Measurements from ENCODE around the gene SLC49A4.
A peak's percentile ranks its signal among the peaks of the same experiment; 100 is the strongest.

SLC49A4 gene

GRCh38 chr3:122919291-122919610, 124.4 kb downstream of the SLC49A4 start:
- no peaks in the 10 kb centered on the region for H3K4me1 ChIP-seq (ENCODE audit: control insufficient read depth, low read depth, low read length)
- no peak overlapping the region for H2BK15ac ChIP-seq (replicated peaks; ENCODE audit: low read depth)
- H3K23ac ChIP-seq (ENCODE audit: low read length): no peak overlapping the region
- peaks cover 4% of the 10 kb centered on the region for H3K27me3 ChIP-seq (ENCODE audit: insufficient read depth, low read length, poor library complexity)
- no peak overlapping the region for H2BK120ac ChIP-seq (ENCODE audit: low read depth, low read length)
- no peak overlapping the region for H3K9ac ChIP-seq (ENCODE audit: low read length)
- H3K79me2 ChIP-seq (ENCODE audit: control insufficient read depth, insufficient read depth, low read length): no peaks in the 10 kb centered on the region
- H3K56ac ChIP-seq (ENCODE audit: low read length): no peak overlapping the region
- no peaks in the 10 kb centered on the region for H3K79me1 ChIP-seq (ENCODE audit: low read length)
- no peak overlapping the region for H2AK5ac ChIP-seq (ENCODE audit: low read length)
- WGBS (ENCODE audit: extremely low coverage, insufficient coverage, low lambda C conversion rate): no CpG with 5 or more reads among the region's 3 CpGs
- no peak overlapping the region for H3K4me3 ChIP-seq (ENCODE audit: low read length)
- H3K36me3 ChIP-seq (ENCODE audit: control insufficient read depth, insufficient read depth, low read length): no peaks in the 10 kb centered on the region
- H3K4me2 ChIP-seq (ENCODE audit: low read length): no peak overlapping the region
- H4K5ac ChIP-seq (ENCODE audit: low read length): no peak overlapping the region
- no peak overlapping the region for H2BK5ac ChIP-seq (ENCODE audit: low read length)
- H3K4ac ChIP-seq (ENCODE audit: low read depth, low read length): no peak overlapping the region
- DNase-seq: no peak
- H4K8ac ChIP-seq (ENCODE audit: low read depth, low read length): no peak overlapping the region
- H3K18ac ChIP-seq (ENCODE audit: low read length): no peak overlapping the region
- no peak overlapping the region for H3K27ac ChIP-seq (ENCODE audit: low read depth, low read length)

- Histone ChIP-seq H3K18ac (ENCODE audit: low read length) (no peak overlapping the region), H3K79me1 (ENCODE audit: low read length) (no peaks in the 10 kb centered on the region), H2BK120ac (ENCODE audit: low read depth, low read length) (no peak overlapping the region), H3K23ac (ENCODE audit: low read length) (no peak overlapping the region), H3K27me3 (ENCODE audit: insufficient read depth, low read length, poor library complexity) (peaks cover 4% of the 10 kb centered on the region), H2AK5ac (ENCODE audit: low read length) (no peak overlapping the region), H3K36me3 (ENCODE audit: control insufficient read depth, insufficient read depth, low read length) (no peaks in the 10 kb centered on the region), H3K9ac (ENCODE audit: low read length) (no peak overlapping the region), H3K4me3 (ENCODE audit: low read length) (no peak overlapping the region), H3K4ac (ENCODE audit: low read depth, low read length) (no peak overlapping the region), H3K4me1 (ENCODE audit: control insufficient read depth, low read depth, low read length) (no peaks in the 10 kb centered on the region), H4K5ac (ENCODE audit: low read length) (no peak overlapping the region), H2BK15ac (replicated peaks; ENCODE audit: low read depth) (no peak overlapping the region), H3K27ac (ENCODE audit: low read depth, low read length) (no peak overlapping the region), H3K4me2 (ENCODE audit: low read length) (no peak overlapping the region), H4K8ac (ENCODE audit: low read depth, low read length) (no peak overlapping the region), H2BK5ac (ENCODE audit: low read length) (no peak overlapping the region), H3K79me2 (ENCODE audit: control insufficient read depth, insufficient read depth, low read length) (no peaks in the 10 kb centered on the region), H3K56ac (ENCODE audit: low read length) (no peak overlapping the region)
- DNase-seq: no peak
- WGBS (ENCODE audit: extremely low coverage, insufficient coverage, low lambda C conversion rate): no CpG with 5 or more reads among the region's 6 CpGs
These were observed 126.1 kb downstream of the SLC49A4 start for GRCh38 chr3:122920986-122921385.

DNA sequence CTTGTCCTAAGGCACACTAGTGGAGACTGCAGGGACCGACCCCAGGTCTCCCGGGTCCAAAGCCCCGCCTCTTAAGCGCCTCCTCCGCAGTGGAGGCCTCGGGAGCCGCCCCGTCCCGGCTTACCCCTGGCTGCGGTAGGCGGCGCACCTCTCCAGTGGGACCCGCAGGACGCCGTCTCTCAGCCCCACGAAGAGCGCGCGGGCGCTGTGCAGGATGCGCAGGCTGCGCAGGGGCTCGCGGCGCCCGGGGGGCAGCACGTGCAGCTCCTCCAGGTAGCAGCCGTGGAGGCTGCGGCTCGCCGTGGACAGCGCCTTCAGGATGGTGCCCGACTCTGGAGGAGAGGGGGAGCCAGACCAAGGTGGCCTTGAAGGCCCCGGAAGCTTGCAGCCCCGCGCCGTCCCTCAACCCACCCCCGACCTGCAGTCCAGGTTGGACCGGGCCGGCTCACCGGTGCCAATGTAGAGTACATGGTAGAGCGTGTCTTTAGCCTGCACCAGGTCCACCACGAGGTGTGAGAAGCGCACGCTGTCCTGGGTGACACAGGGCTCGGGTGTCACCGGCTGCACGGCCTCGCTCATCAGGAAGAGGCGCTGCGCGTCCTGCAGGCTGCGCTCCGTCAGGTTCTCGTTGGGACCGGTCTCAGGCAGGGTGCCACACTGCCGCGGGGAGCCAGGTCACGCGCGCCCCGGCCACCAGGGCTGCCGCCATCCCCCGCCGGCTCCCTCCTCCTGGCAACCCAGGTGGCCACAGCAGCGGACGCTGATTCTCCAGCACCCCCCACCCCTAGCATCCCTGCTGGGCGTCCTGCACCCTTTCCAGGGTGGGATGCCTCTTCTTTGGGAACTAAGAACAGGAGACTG, 127.2 kb downstream of the SLC49A4 start:
- H4K5ac ChIP-seq (ENCODE audit: low read length): no peak overlapping the region
- H3K27me3 ChIP-seq (ENCODE audit: insufficient read depth, low read length, poor library complexity): peaks cover 4% of the 10 kb centered on the region
- peak; percentile 57 for DNase-seq
- no peaks in the 10 kb centered on the region for H3K4me1 ChIP-seq (ENCODE audit: control insufficient read depth, low read depth, low read length)
- H4K8ac ChIP-seq (ENCODE audit: low read depth, low read length): no peak overlapping the region
- H3K9ac ChIP-seq (ENCODE audit: low read length): peak overlapping the region; percentile 38
- peak overlapping the region; percentile 42 for H3K56ac ChIP-seq (ENCODE audit: low read length)
- no peak overlapping the region for H3K23ac ChIP-seq (ENCODE audit: low read length)
- no peak overlapping the region for H3K4ac ChIP-seq (ENCODE audit: low read depth, low read length)
- no peak overlapping the region for H2BK120ac ChIP-seq (ENCODE audit: low read depth, low read length)
- H3K18ac ChIP-seq (ENCODE audit: low read length): no peak overlapping the region
- H3K79me2 ChIP-seq (ENCODE audit: control insufficient read depth, insufficient read depth, low read length): no peaks in the 10 kb centered on the region
- H3K4me3 ChIP-seq (ENCODE audit: low read length): no peak overlapping the region
- H3K4me2 ChIP-seq (ENCODE audit: low read length): peak overlapping the region; percentile 70
- no peak overlapping the region for H2BK15ac ChIP-seq (replicated peaks; ENCODE audit: low read depth)
- H2AK5ac ChIP-seq (ENCODE audit: low read length): no peak overlapping the region
- no peak overlapping the region for H2BK5ac ChIP-seq (ENCODE audit: low read length)
- H3K27ac ChIP-seq (ENCODE audit: low read depth, low read length): no peak overlapping the region
- WGBS (ENCODE audit: extremely low coverage, insufficient coverage, low lambda C conversion rate): no CpG with 5 or more reads among the region's 68 CpGs
- no peaks in the 10 kb centered on the region for H3K36me3 ChIP-seq (ENCODE audit: control insufficient read depth, insufficient read depth, low read length)
- no peaks in the 10 kb centered on the region for H3K79me1 ChIP-seq (ENCODE audit: low read length)

DNA sequence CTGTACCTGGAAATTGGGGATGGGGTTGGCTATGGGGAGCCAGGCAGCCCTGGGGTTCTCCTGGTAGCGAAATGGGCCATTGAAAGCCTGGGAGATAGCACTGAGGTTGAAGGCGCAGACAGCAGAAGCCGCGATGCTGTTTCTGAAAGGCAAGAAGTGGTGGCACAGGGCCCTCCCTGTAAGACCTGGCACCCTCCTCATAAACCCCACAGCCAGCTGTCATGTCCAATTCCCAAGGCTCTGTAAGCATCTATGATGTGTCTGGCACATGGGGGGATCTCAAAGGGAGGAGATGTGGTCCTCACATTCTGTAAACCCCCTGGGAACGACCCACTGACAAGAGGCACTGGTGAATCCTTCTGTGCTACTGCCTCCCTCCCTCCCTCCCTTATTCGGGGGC, 128.7 kb downstream of the SLC49A4 start:
- H4K5ac ChIP-seq (ENCODE audit: low read length): no peak overlapping the region
- H3K27ac ChIP-seq (ENCODE audit: low read depth, low read length): no peak overlapping the region
- H3K79me2 ChIP-seq (ENCODE audit: control insufficient read depth, insufficient read depth, low read length): no peaks in the 10 kb centered on the region
- H3K4me1 ChIP-seq (ENCODE audit: control insufficient read depth, low read depth, low read length): no peaks in the 10 kb centered on the region
- no peak overlapping the region for H3K18ac ChIP-seq (ENCODE audit: low read length)
- no peaks in the 10 kb centered on the region for H3K79me1 ChIP-seq (ENCODE audit: low read length)
- no peak overlapping the region for H2BK5ac ChIP-seq (ENCODE audit: low read length)
- no peak overlapping the region for H3K56ac ChIP-seq (ENCODE audit: low read length)
- H4K8ac ChIP-seq (ENCODE audit: low read depth, low read length): no peak overlapping the region
- H3K4ac ChIP-seq (ENCODE audit: low read depth, low read length): no peak overlapping the region
- no peak overlapping the region for H2BK15ac ChIP-seq (replicated peaks; ENCODE audit: low read depth)
- H3K23ac ChIP-seq (ENCODE audit: low read length): peak overlapping the region; percentile 45
- H3K27me3 ChIP-seq (ENCODE audit: insufficient read depth, low read length, poor library complexity): peaks cover 4% of the 10 kb centered on the region
- H3K4me2 ChIP-seq (ENCODE audit: low read length): no peak overlapping the region
- H3K9ac ChIP-seq (ENCODE audit: low read length): no peak overlapping the region
- H3K4me3 ChIP-seq (ENCODE audit: low read length): no peak overlapping the region
- H2BK120ac ChIP-seq (ENCODE audit: low read depth, low read length): no peak overlapping the region
- no CpG with 5 or more reads among the region's 6 CpGs for WGBS (ENCODE audit: extremely low coverage, insufficient coverage, low lambda C conversion rate)
- DNase-seq: no peak
- no peaks in the 10 kb centered on the region for H3K36me3 ChIP-seq (ENCODE audit: control insufficient read depth, insufficient read depth, low read length)
- H2AK5ac ChIP-seq (ENCODE audit: low read length): no peak overlapping the region

GRCh38 chr3:122924056-122924455, 129.2 kb downstream of the SLC49A4 start:
- DNase-seq: no peak
- Histone ChIP-seq H2AK5ac (ENCODE audit: low read length) (no peak overlapping the region), H3K18ac (ENCODE audit: low read length) (no peak overlapping the region), H3K79me2 (ENCODE audit: control insufficient read depth, insufficient read depth, low read length) (no peaks in the 10 kb centered on the region), H4K8ac (ENCODE audit: low read depth, low read length) (no peak overlapping the region), H3K4me1 (ENCODE audit: control insufficient read depth, low read depth, low read length) (no peaks in the 10 kb centered on the region), H3K4me2 (ENCODE audit: low read length) (no peak overlapping the region), H3K27me3 (ENCODE audit: insufficient read depth, low read length, poor library complexity) (peaks cover 4% of the 10 kb centered on the region), H3K4ac (ENCODE audit: low read depth, low read length) (no peak overlapping the region), H3K27ac (ENCODE audit: low read depth, low read length) (no peak overlapping the region), H3K4me3 (ENCODE audit: low read length) (no peak overlapping the region), H4K5ac (ENCODE audit: low read length) (no peak overlapping the region), H3K36me3 (ENCODE audit: control insufficient read depth, insufficient read depth, low read length) (no peaks in the 10 kb centered on the region), H3K79me1 (ENCODE audit: low read length) (no peaks in the 10 kb centered on the region), H2BK15ac (replicated peaks; ENCODE audit: low read depth) (no peak overlapping the region), H3K9ac (ENCODE audit: low read length) (no peak overlapping the region), H2BK5ac (ENCODE audit: low read length) (no peak overlapping the region), H3K23ac (ENCODE audit: low read length) (no peak overlapping the region), H2BK120ac (ENCODE audit: low read depth, low read length) (no peak overlapping the region), H3K56ac (ENCODE audit: low read length) (no peak overlapping the region)
- no CpG with 5 or more reads among the region's 2 CpGs for WGBS (ENCODE audit: extremely low coverage, insufficient coverage, low lambda C conversion rate)

- Histone ChIP-seq H3K36me3 (ENCODE audit: control insufficient read depth, insufficient read depth, low read length) (no peaks in the 10 kb centered on the region), H4K8ac (ENCODE audit: low read depth, low read length) (no peak overlapping the region), H3K79me2 (ENCODE audit: control insufficient read depth, insufficient read depth, low read length) (no peaks in the 10 kb centered on the region), H3K4me1 (ENCODE audit: control insufficient read depth, low read depth, low read length) (no peaks in the 10 kb centered on the region), H3K56ac (ENCODE audit: low read length) (no peak overlapping the region), H2BK120ac (ENCODE audit: low read depth, low read length) (no peak overlapping the region), H2BK15ac (replicated peaks; ENCODE audit: low read depth) (no peak overlapping the region), H2AK5ac (ENCODE audit: low read length) (no peak overlapping the region), H3K27ac (ENCODE audit: low read depth, low read length) (no peak overlapping the region), H3K4me2 (ENCODE audit: low read length) (no peak overlapping the region), H3K18ac (ENCODE audit: low read length) (no peak overlapping the region), H3K4me3 (ENCODE audit: low read length) (no peak overlapping the region), H3K23ac (ENCODE audit: low read length) (no peak overlapping the region), H3K4ac (ENCODE audit: low read depth, low read length) (no peak overlapping the region), H3K27me3 (ENCODE audit: insufficient read depth, low read length, poor library complexity) (peaks cover 4% of the 10 kb centered on the region), H4K5ac (ENCODE audit: low read length) (no peak overlapping the region), H3K9ac (ENCODE audit: low read length) (no peak overlapping the region), H2BK5ac (ENCODE audit: low read length) (no peak overlapping the region), H3K79me1 (ENCODE audit: low read length) (no peaks in the 10 kb centered on the region)
- no CpG with 5 or more reads among the region's 1 CpG for WGBS (ENCODE audit: extremely low coverage, insufficient coverage, low lambda C conversion rate)
- no peak for DNase-seq
These were observed 130.9 kb downstream of the SLC49A4 start for GRCh38 chr3:122925756-122926155.

All from mesendoderm (in vitro differentiated cells).